Lower lobe of right lung (tissue), 2 donors: Measurements from ENCODE around the gene UHRF2. TPM values are rescaled to one million over a fixed set of nuclear protein-coding genes. Genes with fewer than 3 reads are reported as not detected.

Experiments used
- ATAC-seq, 2 donors: fragments of 200-7000 bp; cut with Tn5 transposase; one replicate each; pipeline ENCODE4 v1.9.1; 2020 to 2022; ENCODE audit warnings: mild to moderate bottlenecking in 2 of 2, moderate library complexity in 2 of 2
- DNase-seq: peaks from one replicate; pipeline ENCODE4 v3.0.0-alpha.2; 2020
- H3K27ac ChIP-seq: fragments of 200-600 bp; one replicate; pipeline ENCODE4 v1.8.0; 2022
- H3K27me3 ChIP-seq: fragments of 200-600 bp; one replicate; pipeline ENCODE4 v1.8.0; 2022; ENCODE audit warnings: low read depth
- H3K36me3 ChIP-seq: fragments of 200-600 bp; one replicate; pipeline ENCODE4 v1.8.0; 2022; ENCODE audit warnings: mild to moderate bottlenecking
- H3K4me1 ChIP-seq: fragments of 200-600 bp; one replicate; pipeline ENCODE4 v1.8.0; 2022
- H3K4me3 ChIP-seq: fragments of 200-600 bp; one replicate; pipeline ENCODE4 v1.8.0; 2022; ENCODE audit warnings: mild to moderate bottlenecking
- H3K9me3 ChIP-seq: fragments of 200-600 bp; one replicate; pipeline ENCODE4 v1.8.0; 2022
- CTCF ChIP-seq: fragments of 200-600 bp; IDR thresholded peaks from one replicate; pipeline ENCODE4 v1.8.0; 2022; ENCODE audit warnings: antibody characterized with exemption, mild to moderate bottlenecking
- intact Hi-C: fragments of 100-400 bp; cut with DNase I; formaldehyde crosslinking; loops from one replicate; pipeline ENCODE4 v1.11.0; 2022
- total RNA-seq: library from RNA; stranded (reverse); fragmentation: NEBNext Ultra II Directional; extraction: Animal tissue kit (Norgen Biotek cat#: 25700); gene quantifications from one replicate; pipeline ENCODE4 v1.2.1, GENCODE V29; 2021
- donor health status: DM: no; HTN: yes; CAD: no; lungs with severe emphysema.

Gene UHRF2
- total RNA-seq, 1 donor from 2014 or later = 43.8 TPM

- no peak for TF ChIP-seq CTCF
- ATAC-seq (no peak), DNase-seq (no peak)
- Histone ChIP-seq H3K9me3 (no peaks in the 10 kb centered on the region), H3K27me3 (no peaks in the 10 kb centered on the region), H3K4me3 (no peak overlapping the region), H3K36me3 (peaks cover 3% of the 10 kb centered on the region), H3K27ac (no peak overlapping the region), H3K4me1 (no peaks in the 10 kb centered on the region)
- intact Hi-C loops = no loop called here
Measured at GRCh38 chr9:6467006-6467625, 54.1 kb downstream of the UHRF2 start.

- TF ChIP-seq CTCF = no peak
- Histone ChIP-seq H3K27me3 (no peaks in the 10 kb centered on the region), H3K4me3 (no peak overlapping the region), H3K27ac (no peak overlapping the region), H3K9me3 (no peaks in the 10 kb centered on the region), H3K4me1 (no peaks in the 10 kb centered on the region), H3K36me3 (peaks cover 6% of the 10 kb centered on the region)
- intact Hi-C loops = no loop called here
- ATAC-seq = no peak
- DNase-seq = no peak
Measured at GRCh38 chr9:6471231-6471850, 58.3 kb downstream of the UHRF2 start.

- ATAC-seq (no peak), DNase-seq (no peak)
- Histone ChIP-seq H3K36me3 (peaks cover 24% of the 10 kb centered on the region), H3K4me1 (no peaks in the 10 kb centered on the region), H3K27ac (no peak overlapping the region), H3K27me3 (no peaks in the 10 kb centered on the region), H3K9me3 (no peaks in the 10 kb centered on the region), H3K4me3 (no peak overlapping the region)
- no peak for TF ChIP-seq CTCF
- intact Hi-C loops = no loop called here
Measured at GRCh38 chr9:6473151-6473550, 60.2 kb downstream of the UHRF2 start.

GRCh38 chr9:6479959-6480358, 67.0 kb downstream of the UHRF2 start:
- no peaks in the 10 kb centered on the region for H3K27me3 ChIP-seq
- no peaks in the 10 kb centered on the region for H3K4me1 ChIP-seq
- no peak overlapping the region for H3K4me3 ChIP-seq
- no peaks in the 10 kb centered on the region for H3K9me3 ChIP-seq
- ATAC-seq (no peak), DNase-seq (no peak)
- intact Hi-C loops = no loop called here
- H3K36me3 ChIP-seq = peaks cover 83% of the 10 kb centered on the region
- TF ChIP-seq CTCF = no peak
- no peak overlapping the region for H3K27ac ChIP-seq

- intact Hi-C loops = no loop called here
- TF ChIP-seq CTCF = no peak
- no peak for DNase-seq
- no peak for ATAC-seq
- no peak overlapping the region for H3K4me3 ChIP-seq
- no peaks in the 10 kb centered on the region for H3K4me1 ChIP-seq
- H3K27ac ChIP-seq = no peak overlapping the region
- H3K27me3 ChIP-seq = no peaks in the 10 kb centered on the region
- H3K9me3 ChIP-seq = no peaks in the 10 kb centered on the region
- peaks cover 90% of the 10 kb centered on the region for H3K36me3 ChIP-seq
Measured at GRCh38 chr9:6484210-6484609, 71.2 kb downstream of the UHRF2 start.
